ENCODE data around the gene OR4C45. TPM values are rescaled to one million over a fixed set of nuclear protein-coding genes. Genes with fewer than 3 reads are reported as not detected.

The OR4C45 gene
- total RNA-seq (2021; ENCODE audit: unreplicated experiment) (not detected), Bru-seq, nascent RNA (not detected), BruChase-seq, experiment 1, labeled RNA remaining after a 2-hour chase (not detected), BruChase-seq, experiment 2, labeled RNA remaining after a 6-hour chase (not detected)
- polyA plus RNA-seq (2012; ENCODE audit: insufficient read length), result not detected
- long read RNA-seq, result 0 reads

DNA sequence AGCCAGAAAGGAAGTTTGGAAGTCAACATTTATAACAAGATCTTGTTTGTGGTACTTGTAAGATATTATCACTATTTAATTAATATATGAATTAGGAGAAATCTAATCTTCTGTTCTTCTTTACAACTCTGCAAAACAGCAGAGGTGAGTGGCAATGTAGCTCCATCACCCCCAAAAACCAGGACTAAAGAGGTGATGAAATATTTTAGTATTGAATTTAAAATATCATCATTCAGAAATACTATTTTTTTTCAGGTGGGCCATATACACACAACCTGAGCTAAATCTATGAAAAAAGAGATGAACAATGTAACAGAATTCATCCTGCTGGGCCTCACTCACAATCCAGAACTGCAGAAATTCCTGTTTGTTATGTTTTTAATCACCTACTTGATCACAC, at the start of gene OR4C45:
Gene OR4C45 (plus strand): TSS at position 301 of the 400 bp plus-strand sequence.
- CTCF ChIA-PET, result no interaction called here
- in situ Hi-C loops (cut with HindIII; ENCODE audit: low pct_unique_long_range_greater_than_20kb, low sequenced_read_pairs), result no loop called here
- H3K27ac ChIP-seq (ENCODE audit: low read length), result no peak within 1 kb of the TSS

DNA sequence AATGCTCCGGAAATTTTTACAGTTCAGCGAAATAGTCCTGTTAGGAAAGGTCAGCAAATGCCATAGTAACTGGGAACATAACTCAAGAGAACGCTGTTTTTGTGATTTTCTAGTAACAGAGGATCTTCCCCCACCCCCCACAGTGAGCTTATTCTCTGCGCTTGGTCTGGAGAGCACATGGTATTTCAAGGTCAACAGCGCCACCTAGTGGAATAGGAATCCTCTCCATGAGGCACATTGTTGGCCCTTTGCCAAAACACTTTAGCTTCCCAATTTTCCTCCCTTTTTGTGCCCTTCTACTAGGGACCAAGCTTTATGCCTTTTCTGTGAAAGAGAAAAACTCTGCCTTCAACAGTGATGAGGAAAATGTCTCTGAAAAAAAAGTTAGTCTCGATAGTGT, 37.1 kb upstream of the OR4C45 start:
- no peaks in the 10 kb centered on the region for H3K36me3 ChIP-seq (ENCODE audit: control insufficient read depth, insufficient read depth, low read length)
- no TSS peak for BruUV-seq (replicated peaks)
- TF ChIP-seq, protein P1, sequence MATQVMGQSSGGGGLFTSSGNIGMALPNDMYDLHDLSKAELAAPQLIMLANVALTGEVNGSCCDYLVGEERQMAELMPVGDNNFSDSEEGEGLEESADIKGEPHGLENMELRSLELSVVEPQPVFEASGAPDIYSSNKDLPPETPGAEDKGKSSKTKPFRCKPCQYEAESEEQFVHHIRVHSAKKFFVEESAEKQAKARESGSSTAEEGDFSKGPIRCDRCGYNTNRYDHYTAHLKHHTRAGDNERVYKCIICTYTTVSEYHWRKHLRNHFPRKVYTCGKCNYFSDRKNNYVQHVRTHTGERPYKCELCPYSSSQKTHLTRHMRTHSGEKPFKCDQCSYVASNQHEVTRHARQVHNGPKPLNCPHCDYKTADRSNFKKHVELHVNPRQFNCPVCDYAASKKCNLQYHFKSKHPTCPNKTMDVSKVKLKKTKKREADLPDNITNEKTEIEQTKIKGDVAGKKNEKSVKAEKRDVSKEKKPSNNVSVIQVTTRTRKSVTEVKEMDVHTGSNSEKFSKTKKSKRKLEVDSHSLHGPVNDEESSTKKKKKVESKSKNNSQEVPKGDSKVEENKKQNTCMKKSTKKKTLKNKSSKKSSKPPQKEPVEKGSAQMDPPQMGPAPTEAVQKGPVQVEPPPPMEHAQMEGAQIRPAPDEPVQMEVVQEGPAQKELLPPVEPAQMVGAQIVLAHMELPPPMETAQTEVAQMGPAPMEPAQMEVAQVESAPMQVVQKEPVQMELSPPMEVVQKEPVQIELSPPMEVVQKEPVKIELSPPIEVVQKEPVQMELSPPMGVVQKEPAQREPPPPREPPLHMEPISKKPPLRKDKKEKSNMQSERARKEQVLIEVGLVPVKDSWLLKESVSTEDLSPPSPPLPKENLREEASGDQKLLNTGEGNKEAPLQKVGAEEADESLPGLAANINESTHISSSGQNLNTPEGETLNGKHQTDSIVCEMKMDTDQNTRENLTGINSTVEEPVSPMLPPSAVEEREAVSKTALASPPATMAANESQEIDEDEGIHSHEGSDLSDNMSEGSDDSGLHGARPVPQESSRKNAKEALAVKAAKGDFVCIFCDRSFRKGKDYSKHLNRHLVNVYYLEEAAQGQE (IDR thresholded peaks at IDR 0.05; ENCODE audit: insufficient read depth in 1 of 2, low read depth in 2 of 2, low read length in 1 of 2), result no peak
- TF ChIP-seq CTCF (IDR thresholded peaks at IDR 0.05), result peak; percentile 63
- in situ Hi-C loops (cut with HindIII; ENCODE audit: low pct_unique_long_range_greater_than_20kb, low sequenced_read_pairs) (no loop called here), intact Hi-C loops (cut with micrococcal nuclease; ENCODE audit: unreplicated experiment) (no loop called here)
- ChIA-PET POLR2A (no interaction called here), CTCF (interaction anchor here (0.6 to 0.7 kb wide), 2 partner anchors 17 to 1198 kb away, joined by 3 to 6 read pairs; no protein-coding TSS in a partner anchor)
- no peak for ATAC-seq
- no peak overlapping the region for H3K27ac ChIP-seq (ENCODE audit: low read length)
- H3K27me3 ChIP-seq (ENCODE audit: control insufficient read depth, insufficient read depth, low read length), result no peaks in the 10 kb centered on the region
- H3K9me3 ChIP-seq (ENCODE audit: control insufficient read depth, insufficient read depth, low read depth, low read length), result peaks cover 4% of the 10 kb centered on the region; the same call in 1 of the 2 replicates
- no peak overlapping the region for H3K4me3 ChIP-seq (ENCODE audit: low read depth in 2 of 2, low read length in 2 of 2)
- peak; percentile 8 for DNase-seq (ENCODE audit: low read depth, low spot score)
- H3K4me1 ChIP-seq (ENCODE audit: control insufficient read depth, insufficient read depth, low read length), result no peaks in the 10 kb centered on the region

More for the DNA sequence above, at the start of gene OR4C45:
- H3K9me3 ChIP-seq (ENCODE audit: control insufficient read depth, insufficient read depth, low read depth, low read length), result no peaks in the 10 kb centered on the region
- POLR2A ChIA-PET, result no interaction called here
- ATAC-seq (no peak), DNase-seq (ENCODE audit: low read depth, low spot score) (no peak)
- no peaks in the 10 kb centered on the region for H3K27me3 ChIP-seq (ENCODE audit: control insufficient read depth, insufficient read depth, low read length)
- no peaks in the 10 kb centered on the region for H3K36me3 ChIP-seq (ENCODE audit: control insufficient read depth, insufficient read depth, low read length)
- TF ChIP-seq CTCF (IDR thresholded peaks at IDR 0.05), result no peak
- TF ChIP-seq SIN3A (IDR thresholded peaks at IDR 0.05; ENCODE audit: borderline replicate concordance, insufficient read depth, low read depth, low read length), result no peak
- TF ChIP-seq POLR2AphosphoS5 (IDR thresholded peaks at IDR 0.05; ENCODE audit: low read depth, low read length), result no peak
- TF ChIP-seq, protein P1 (IDR thresholded peaks at IDR 0.05; ENCODE audit: insufficient read depth in 1 of 2, low read depth in 2 of 2, low read length in 1 of 2), result no peak
- TF ChIP-seq TCF7L2 (IDR thresholded peaks at IDR 0.05; ENCODE audit: low read depth, low read length), result no peak
- H3K4me1 ChIP-seq (ENCODE audit: control insufficient read depth, insufficient read depth, low read length), result no peaks in the 10 kb centered on the region
- H3K4me3 ChIP-seq (ENCODE audit: low read depth in 2 of 2, low read length in 2 of 2), result no peak within 1 kb of the TSS
- intact Hi-C loops (cut with micrococcal nuclease; ENCODE audit: unreplicated experiment), result no loop called here
- no TSS peak for BruUV-seq (replicated peaks)

All from Panc1 (cell line).